NCI-H2196 (cell line): ENCODE results near the gene POLR2H.

Experiments
- DNase-seq: peaks from one replicate; lab custom pipeline; 2025; ENCODE audit not compliant: unreplicated experiment; lab: John Stamatoyannopoulos, UW

The POLR2H gene

GRCh38 chr3:184361532-184361931 is at the start of gene POLR2H, which contains the start of gene CLCN2:
Gene POLR2H (plus strand): TSS chr3:184361710. CDS start chr3:184363493, 1,783 bp downstream.
Gene CLCN2 (minus strand): TSS chr3:184361605. CDS start chr3:184361479, 126 bp downstream.
- DNase-seq: peak; percentile 87

- peak; percentile 100 for DNase-seq
Measured at GRCh38 chr3:184314363-184314699, 47.2 kb upstream of the POLR2H start, which contains the start of gene EIF4G1. Gene EIF4G1 (plus strand): TSS chr3:184314606. CDS start chr3:184315797, 1,191 bp downstream.

GRCh38 chr3:184314700-184315542 is 46.6 kb upstream of the POLR2H start:
- peak; percentile 89 for DNase-seq

- no peak for DNase-seq
Measured at GRCh38 chr3:184315543-184315867, 46.0 kb upstream of the POLR2H start.

DNA sequence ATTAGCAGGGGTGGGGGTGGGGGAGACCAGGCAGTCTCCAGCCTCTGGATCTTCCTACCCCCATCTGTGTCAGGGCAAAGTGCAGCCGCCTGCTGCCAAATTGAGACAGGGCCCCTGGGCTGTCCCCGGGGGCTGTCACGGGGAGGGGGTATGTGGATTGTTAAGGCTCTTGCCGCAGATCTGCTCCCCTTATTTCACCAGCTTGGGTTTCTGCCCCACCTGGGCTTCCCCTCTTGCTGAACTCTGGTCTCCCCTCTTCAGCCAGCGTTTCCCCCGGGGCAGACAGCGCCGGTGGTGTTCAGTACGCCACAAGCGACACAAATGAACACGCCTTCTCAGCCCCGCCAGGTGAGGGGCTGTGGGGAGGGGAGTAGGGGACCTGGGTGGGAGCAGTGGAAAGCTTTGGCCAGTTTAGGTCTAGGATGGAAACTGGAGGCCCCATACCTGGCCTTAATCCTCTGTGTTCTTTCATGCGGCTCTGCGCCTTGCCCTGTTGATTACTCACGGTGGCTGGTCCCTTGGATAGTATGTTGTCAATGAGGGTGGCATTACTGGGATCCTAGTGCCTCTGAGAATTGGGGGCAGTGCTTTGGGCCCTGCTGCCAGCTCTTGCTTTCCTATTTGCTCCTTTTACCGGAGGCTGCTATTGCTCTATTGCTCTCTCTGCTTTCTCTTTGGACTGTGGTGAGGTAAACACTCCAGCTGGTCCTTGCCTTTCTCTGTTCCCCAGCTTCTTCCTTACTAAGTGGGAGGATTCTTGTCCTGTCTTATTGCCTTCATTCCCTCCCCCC is 45.4 kb upstream of the POLR2H start:
- no peak for DNase-seq

DNA sequence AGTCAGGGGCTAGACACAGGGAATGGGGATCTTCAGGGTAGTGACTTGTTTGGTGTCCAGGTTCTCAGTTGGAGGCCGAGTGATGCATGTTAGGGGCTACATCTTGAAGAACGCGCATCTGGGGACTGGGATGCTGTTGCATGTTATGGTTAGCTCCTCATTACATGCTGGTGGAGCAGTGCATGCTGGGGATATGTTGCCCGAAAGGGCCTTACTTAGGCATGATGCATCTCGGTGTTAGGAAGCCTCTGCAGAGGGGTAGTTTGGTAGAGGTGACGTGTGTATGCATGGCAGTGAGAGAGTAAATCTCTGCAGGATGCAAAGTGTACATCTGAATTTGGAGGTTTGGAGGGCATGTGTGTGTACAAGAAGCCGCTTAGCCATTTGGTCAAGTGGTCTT is 44.7 kb upstream of the POLR2H start:
- DNase-seq: no peak

- no peak for DNase-seq
Measured at GRCh38 chr3:184317201-184317600, 44.3 kb upstream of the POLR2H start.

DNA sequence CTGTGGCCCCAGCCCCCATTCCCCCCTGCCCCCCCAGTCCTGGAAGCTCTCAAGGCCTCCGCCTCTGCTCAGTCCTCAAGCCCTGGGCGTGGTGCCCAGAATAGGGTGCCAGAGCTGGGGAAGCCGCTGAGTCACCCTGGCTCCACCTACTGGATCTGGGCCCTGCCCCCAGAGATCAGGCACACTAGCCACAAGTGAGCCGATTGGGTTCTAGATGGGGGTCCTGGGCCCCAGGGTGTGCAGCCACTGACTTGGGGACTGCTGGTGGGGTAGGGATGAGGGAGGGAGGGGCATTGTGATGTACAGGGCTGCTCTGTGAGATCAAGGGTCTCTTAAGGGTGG is 41.4 kb upstream of the POLR2H start:
- DNase-seq: peak; percentile 100

- no peak for DNase-seq
Measured at GRCh38 chr3:184321666-184322065, 39.8 kb upstream of the POLR2H start.

- DNase-seq: no peak
Measured at GRCh38 chr3:184322731-184323487, 38.6 kb upstream of the POLR2H start.

DNA sequence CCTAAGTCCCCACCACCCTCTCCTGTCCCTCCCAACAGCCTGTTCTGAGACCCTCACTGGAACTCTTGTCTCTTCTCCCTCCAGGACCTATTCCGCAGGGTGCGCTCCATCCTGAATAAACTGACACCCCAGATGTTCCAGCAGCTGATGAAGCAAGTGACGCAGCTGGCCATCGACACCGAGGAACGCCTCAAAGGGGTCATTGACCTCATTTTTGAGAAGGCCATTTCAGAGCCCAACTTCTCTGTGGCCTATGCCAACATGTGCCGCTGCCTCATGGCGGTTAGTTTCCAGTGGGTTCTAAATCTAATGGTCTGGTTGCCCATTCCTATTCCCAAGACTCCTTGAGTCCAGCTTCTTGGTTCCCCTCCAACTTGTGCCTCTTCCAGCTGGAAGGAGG is 37.8 kb upstream of the POLR2H start:
- no peak for DNase-seq

GRCh38 chr3:184325269-184325668 is 36.2 kb upstream of the POLR2H start:
- no peak for DNase-seq

DNA sequence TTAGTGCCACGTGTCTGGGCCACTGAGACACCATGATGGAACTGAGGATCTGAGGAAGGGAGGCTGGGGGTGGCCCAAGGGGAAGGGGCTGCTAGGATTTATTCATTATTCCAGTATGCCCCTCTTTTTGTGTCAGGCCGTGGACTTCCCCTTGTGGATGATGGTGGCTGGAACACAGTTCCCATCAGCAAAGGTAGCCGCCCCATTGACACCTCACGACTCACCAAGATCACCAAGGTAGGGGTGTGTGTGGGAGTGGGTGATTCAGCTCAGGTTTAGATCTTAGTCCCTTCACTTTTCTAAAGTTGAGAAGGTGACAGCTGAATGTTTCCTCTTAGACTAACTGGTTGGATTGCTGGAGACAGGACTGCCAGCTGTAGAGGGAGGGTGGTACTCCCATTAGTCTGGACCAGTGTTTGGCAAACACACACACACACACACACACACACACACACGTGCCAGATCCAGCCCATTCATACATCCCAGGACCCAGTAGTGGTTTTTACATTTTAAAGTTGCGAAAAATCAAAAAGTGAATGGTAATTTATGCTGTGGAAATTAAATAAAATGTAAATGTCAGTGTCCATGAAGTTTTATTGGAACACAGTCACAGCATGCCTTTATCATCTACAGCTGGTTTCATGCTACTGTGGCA is 35.7 kb upstream of the POLR2H start:
- no peak for DNase-seq

GRCh38 chr3:184327171-184327570 is 34.3 kb upstream of the POLR2H start:
- DNase-seq: no peak

DNA sequence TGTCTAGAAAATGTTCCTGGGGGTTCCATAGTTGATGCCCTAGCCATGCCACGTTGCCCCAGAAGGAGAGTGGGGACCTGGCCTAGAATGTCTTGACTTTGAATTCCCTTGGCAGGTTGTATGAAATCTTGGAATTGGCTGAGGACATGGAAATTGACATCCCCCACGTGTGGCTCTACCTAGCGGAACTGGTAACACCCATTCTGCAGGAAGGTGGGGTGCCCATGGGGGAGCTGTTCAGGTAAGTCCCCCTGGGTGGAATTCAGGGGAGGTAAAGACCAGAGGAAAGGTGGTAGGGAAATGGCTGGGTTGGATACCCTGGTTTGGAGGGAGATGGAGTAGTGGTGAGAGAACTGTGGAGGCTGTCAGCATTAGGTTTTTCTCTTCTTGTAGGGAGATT is 33.0 kb upstream of the POLR2H start:
- no peak for DNase-seq

DNA sequence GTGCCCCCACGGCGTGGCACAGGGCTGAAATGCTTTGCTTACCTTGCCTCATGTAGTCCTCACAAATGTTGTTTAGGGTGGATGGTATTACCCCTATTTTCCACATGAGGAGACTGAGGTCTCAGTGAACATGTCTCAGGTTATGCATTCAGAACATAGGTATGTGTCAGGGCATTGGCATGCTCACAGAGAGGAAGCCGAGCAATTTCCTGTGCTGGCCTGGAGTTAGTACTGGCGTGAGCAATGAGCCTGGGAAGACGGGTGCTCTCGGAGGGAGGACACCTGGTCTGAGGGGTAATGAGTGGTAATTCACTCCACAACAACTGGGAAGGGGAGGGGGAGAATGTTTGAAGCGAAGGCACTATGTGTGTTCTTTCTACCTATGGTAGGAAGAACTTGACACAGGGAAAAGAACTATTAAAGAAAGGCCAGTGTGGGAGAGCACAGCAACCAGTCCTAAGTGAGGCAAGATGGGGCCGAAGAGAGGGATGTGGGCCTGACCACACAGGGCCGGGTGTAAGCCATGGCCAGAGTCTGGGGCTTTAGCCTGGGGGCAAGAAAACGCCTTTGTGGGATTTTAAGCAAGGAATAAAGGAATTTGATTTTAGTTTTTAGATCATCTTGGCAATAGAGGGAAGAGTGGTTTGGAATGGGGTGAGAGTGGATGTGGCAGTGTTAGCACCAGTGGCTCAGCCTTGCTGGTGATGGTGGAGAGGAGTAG is 29.0 kb upstream of the POLR2H start:
- DNase-seq: no peak

GRCh38 chr3:184333190-184333589 is 28.3 kb upstream of the POLR2H start:
- DNase-seq: no peak

DNA sequence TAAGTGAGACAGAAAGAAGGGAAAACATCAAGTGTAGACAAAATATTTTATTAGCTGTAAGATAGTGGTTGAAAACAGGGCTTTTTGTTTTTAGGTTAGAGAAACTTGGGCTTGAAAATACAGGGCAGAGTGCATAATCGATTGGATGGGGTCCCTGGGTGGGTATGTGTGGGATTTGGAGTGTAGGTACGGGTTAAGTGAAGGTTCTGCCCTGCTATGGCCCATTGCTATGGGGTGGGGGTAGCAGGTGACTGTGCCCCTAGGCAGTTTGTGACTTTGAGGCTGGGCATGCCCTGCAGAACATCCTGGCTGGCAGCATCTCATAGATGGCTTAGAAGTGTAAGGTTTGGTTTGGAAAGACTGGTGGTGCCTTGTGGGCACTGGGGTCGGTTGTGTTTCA is 27.8 kb upstream of the POLR2H start:
- no peak for DNase-seq

DNA sequence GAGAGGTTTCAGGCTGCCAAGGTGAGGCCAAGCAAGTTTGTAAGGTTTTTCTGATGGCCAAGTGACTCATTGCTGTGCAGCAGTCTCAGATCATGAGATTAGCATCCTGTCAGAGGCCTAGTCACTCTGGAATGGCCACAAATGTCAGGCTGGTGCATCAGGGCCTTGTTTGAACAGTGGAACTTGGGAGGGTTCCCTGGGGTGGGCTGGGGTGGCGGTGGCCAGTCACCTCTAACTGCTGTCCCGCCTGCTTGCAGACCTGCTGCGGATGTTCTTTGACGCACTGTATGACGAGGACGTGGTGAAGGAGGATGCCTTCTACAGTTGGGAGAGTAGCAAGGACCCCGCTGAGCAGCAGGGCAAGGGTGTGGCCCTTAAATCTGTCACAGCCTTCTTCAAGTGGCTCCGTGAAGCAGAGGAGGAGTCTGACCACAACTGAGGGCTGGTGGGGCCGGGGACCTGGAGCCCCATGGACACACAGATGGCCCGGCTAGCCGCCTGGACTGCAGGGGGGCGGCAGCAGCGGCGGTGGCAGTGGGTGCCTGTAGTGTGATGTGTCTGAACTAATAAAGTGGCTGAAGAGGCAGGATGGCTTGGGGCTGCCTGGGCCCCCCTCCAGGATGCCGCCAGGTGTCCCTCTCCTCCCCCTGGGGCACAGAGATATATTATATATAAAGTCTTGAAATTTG is 26.9 kb upstream of the POLR2H start:
- no peak for DNase-seq

DNA sequence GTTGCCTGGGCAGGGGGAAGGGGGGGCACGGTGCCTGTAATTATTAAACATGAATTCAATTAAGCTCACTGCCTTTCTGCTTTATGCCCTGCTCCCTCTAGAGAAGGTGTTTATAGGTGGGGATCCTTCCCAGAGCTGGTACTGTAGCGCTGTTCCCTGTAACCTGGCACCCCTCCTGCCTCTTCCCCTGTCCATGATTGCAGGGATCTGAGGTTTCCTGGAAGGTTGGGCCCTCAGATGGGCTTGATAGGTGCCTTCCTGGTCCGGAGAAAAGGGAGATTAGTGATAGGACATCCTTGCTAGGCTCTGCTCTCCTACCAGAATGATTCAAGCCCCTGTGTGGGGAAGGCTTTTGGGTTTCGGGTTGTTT is 26.2 kb upstream of the POLR2H start:
- peak; percentile 75 for DNase-seq
